DMS153 treated with DMSO at 0.1 percent for 48 hours (cell line): Measurements from ENCODE around the gene EMILIN2.
"Not testable (repeated sequence)": the region's sequence is repeated elsewhere in the genome, so short reads cannot be mapped to it uniquely, and the experiment has no call there.

Experiments
- DNase-seq: peaks from one replicate; lab custom pipeline; 2025; ENCODE audit not compliant: unreplicated experiment; lab: John Stamatoyannopoulos, UW

Gene EMILIN2

DNA sequence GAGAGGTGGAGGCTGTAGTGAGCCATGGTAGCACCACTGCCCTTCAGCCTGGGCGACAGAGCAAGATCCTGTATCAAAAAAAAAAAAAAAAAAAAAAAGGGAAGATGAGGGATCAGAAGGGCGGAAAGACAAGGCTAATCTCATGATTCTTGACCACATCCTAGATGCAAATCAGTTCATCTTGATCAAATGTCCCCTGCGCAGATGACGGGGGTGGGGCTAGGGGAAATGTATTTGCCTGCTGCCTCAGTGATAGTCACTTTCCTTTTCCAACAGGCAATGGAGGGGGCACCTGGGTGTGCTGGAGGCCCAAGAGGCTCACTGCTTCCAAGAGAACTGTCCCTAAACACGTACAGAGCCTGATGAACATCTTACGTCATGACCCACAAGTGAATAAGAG lies 3.7 kb upstream of the EMILIN2 start:
- no peak for DNase-seq

DNA sequence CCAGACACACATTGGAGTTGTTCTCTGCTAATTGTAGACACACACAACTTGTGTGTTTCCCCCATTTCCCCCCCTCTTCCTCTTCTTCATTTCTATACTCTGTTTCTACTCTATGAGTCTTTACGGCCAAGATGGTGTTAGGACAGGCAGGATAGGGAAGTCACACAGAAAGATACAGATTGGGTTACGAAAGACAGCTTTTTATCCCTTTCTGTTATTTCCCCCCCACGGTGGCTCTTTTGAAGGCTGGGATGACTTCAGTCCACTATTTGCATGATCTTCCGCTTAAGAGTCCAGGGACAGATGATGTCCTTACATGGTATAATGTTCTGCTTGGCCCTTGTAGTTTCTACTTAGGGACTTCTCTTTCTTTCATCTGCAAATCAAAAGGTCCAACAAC lies 1.6 kb upstream of the EMILIN2 start:
- no peak for DNase-seq

- no peak for DNase-seq
Observed at GRCh38 chr18:2847317-2848246, 776 bp downstream of the EMILIN2 start.

- no peak for DNase-seq
Observed at GRCh38 chr18:2848247-2849246, 1.7 kb downstream of the EMILIN2 start.

DNA sequence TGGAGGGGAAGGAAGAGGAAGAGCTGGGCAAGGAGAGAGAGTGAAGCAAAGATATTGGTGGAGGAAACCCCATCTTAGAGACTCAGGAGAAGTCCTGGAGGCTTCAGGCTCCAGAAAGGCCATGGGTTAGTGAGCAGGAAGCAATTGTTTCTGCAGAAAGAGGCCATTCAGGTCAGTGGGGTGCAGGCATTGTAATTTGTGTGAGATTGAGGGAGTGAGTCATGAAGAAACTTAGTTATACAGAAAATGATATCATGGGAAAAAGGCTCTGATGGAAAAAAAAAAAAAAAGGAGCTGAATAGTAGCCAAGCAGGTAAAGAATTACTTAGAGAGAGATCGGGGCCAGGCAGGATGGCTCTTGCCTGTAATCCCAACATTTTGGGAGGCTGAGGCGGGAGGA lies 4.0 kb downstream of the EMILIN2 start:
- DNase-seq, result no peak

- no peak for DNase-seq
Observed at GRCh38 chr18:2851771-2852170, 5.0 kb downstream of the EMILIN2 start.

DNA sequence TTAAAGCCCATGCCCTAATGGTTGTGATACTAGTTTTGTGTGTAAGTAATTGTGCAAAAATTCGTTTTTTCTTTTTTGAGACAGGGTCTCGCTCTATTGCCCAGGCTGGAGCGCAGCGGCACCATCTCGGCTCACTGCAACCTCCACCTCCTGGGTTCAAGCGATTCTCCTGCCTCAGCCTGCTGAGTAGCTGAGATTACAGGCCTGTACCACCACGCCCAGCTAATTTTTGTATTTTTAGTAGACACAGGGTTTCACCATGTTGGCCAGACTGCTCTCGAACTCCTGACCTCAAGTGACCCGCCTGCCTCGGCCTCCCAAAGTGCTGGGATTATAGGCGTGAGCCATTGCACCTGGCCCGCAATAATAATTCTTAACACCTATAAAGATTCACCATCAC lies 5.7 kb downstream of the EMILIN2 start:
- DNase-seq, result not testable (repeated sequence)

- no peak for DNase-seq
Observed at GRCh38 chr18:2853173-2853925, 6.5 kb downstream of the EMILIN2 start.

DNA sequence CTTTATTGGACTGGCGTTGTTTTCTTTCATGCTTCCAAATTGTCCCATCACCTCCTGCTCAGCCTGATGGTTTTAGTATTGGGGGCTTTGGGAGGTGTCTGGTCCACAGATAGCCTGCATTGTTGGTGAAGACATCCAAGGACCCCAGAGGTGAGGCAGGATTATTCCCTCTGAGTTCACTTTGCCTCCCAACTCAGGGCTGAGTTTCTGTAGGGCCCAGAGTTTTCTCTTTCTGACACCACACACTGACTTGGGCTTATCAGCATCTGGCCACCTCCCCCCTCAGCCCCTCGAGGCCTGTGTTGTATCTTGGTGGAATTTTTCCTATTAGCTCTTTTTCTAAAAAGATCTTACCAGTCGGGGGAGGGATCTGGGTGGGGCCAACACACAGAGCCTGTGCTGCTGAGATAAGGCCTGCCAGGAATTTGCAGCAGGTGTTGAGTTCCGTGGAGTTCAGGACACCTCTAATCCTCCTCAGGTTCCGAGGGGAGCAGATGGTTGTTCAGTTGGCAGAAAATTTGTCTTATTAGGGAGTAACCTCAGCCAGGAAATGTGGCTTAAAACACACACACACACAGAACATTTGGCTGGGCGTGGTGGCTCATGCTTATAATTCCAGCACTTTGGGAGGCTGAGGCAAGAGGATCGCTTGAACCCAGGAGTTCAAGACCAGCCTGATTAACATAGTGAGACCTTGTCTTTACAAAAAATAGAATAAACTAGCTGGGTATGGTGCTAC lies 7.3 kb downstream of the EMILIN2 start:
- DNase-seq, result no peak

GRCh38 chr18:2854875-2855274 lies 8.1 kb downstream of the EMILIN2 start:
- no peak for DNase-seq

DNA sequence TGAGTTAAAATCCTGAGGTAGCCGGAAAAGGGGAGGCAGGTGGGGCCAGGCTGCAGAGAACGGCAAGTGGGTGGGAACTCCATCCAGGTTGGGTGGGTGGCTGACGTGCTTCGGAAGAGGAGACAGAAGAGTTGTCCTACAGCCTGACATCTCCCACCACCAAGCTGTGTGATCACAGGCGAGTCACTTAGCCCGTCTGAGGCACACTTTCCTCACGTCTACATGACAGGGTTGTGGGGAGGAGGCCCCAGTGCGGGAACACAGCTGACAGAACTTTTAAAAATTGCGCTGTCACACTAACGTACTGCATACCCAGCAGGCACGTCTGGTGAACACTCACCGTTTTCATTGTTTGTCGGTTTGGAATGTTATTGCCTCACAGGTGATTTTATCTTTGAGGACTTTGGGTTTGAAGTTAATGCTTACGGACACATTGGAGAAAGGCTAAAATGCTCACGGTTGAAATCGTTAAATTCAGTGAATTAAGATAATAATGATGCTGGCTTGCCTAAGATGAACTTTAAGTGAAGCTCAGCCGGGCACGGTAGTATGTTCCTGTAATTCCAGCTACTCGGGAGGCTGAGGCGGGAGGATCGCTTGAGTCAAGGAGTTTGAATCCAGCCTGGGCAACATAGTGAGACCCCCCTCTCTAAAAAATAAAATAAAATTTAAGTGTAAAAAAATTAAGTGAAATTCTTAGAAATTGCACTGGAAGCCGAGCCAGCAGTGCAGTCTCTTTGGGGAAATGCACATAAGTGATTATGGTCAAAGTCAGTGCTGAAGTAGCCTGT lies 8.9 kb downstream of the EMILIN2 start:
- DNase-seq, result no peak

- no peak for DNase-seq
Observed at GRCh38 chr18:2856547-2857170, 9.9 kb downstream of the EMILIN2 start.

GRCh38 chr18:2857491-2858131 lies 10.8 kb downstream of the EMILIN2 start:
- DNase-seq, result no peak

DNA sequence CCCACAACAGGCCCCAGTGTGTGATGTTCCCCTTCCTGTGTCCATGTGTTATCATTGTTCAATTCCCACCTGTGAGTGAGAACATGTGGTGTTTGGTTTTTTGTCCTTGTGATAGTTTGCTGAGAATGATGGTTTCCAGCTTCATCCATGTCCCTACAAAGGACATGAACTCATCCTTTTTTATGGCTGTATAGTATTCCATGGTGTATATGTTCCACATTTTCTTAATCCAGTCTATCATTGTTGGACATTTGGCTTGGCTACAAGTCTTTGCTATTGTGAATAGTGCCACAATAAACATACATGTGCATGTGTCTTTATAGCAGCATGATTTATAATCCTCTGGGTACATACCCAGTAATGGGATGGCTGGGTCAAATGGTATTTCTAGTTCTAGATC lies 13.6 kb downstream of the EMILIN2 start:
- not testable (repeated sequence) for DNase-seq

DNA sequence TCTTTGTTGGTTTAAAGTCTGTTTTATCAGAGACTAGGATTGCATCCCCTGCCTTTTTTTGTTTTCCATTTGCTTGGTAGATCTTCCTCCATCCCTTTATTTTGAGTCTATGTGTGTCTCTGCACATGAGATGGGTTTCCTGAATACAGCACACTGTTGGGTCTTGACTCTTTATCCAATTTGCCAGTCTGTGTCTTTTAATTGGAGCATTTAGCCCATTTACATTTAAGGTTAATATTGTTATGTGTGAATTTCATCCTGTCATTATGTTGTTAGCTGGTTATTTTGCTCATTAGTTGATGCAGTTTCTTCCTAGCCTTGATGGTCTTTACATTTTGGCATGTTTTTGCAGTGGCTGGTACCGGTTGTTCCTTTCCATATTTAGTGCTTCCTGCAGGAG lies 17.2 kb downstream of the EMILIN2 start:
- DNase-seq, result not testable (repeated sequence)

GRCh38 chr18:2866465-2866864 lies 19.7 kb downstream of the EMILIN2 start:
- not testable (repeated sequence) for DNase-seq

GRCh38 chr18:2869207-2869606 lies 22.4 kb downstream of the EMILIN2 start:
- no peak for DNase-seq

GRCh38 chr18:2871111-2871720 lies 24.4 kb downstream of the EMILIN2 start:
- DNase-seq, result no peak
